IPS-18a (cell line): ENCODE data around the gene AIP.
"Not testable (repeated sequence)": the region's sequence is repeated elsewhere in the genome, so short reads cannot be mapped to it uniquely, and the experiment has no call there.

ENCODE experiments used
- H3K27ac ChIP-seq: one replicate; pipeline ENCODE4 v1.5.1; 2013; ENCODE audit warnings: low read length
- H3K27me3 ChIP-seq: one replicate; pipeline ENCODE4 v1.6.1; 2013; ENCODE audit warnings: mild to moderate bottlenecking, low read length; ENCODE audit not compliant: control insufficient read depth, insufficient read depth
- H3K36me3 ChIP-seq: one replicate; pipeline ENCODE4 v1.6.1; 2013; ENCODE audit warnings: low read depth, low read length; ENCODE audit not compliant: control insufficient read depth
- H3K4me1 ChIP-seq: one replicate; pipeline ENCODE4 v1.6.1; 2013; ENCODE audit warnings: low read depth, low read length; ENCODE audit not compliant: control insufficient read depth
- H3K4me3 ChIP-seq: one replicate; pipeline ENCODE4 v1.5.1; 2013; ENCODE audit warnings: low read length
- H3K9ac ChIP-seq: one replicate; pipeline ENCODE4 v1.6.1; 2013; ENCODE audit warnings: mild to moderate bottlenecking, low read length, moderate library complexity
- H3K9me3 ChIP-seq: one replicate; pipeline ENCODE4 v1.6.1; 2013; ENCODE audit warnings: low read depth, low read length; ENCODE audit not compliant: control insufficient read depth

The AIP gene

DNA sequence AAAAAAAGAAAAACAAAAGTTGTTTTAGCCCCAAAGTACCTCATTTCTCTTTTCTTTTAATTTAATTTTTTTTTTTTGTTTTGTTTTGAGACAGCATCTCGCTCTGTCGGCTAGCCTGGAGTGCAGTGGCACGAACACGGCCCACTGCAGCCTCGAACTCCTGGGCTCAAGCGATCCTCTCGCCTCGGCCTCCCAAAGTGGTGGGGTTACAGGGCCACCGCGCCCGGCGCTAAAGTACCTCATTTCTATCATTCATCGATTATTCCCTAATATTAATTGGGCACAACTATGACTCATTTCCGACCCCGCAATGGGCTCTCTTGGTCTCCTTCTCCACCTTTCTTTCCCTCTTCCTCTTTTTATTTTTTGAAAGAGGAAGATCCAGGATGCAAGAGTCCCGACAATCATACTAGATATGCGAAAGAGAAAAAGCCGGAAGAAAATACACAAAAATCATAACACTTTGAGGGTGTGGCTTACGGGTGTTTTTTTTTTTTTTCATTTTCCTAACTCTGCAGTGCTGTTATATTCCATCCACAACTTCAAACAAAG lies 475 bp upstream of the AIP start:
- H3K36me3 ChIP-seq, result no peaks in the 10 kb centered on the region
- H3K27me3 ChIP-seq, result peaks cover 13% of the 10 kb centered on the region
- H3K9ac ChIP-seq, result peak overlapping the region; percentile 22
- peak overlapping the region; percentile 67 for H3K4me3 ChIP-seq
- no peaks in the 10 kb centered on the region for H3K9me3 ChIP-seq
- no peaks in the 10 kb centered on the region for H3K4me1 ChIP-seq
- no peak overlapping the region for H3K27ac ChIP-seq

DNA sequence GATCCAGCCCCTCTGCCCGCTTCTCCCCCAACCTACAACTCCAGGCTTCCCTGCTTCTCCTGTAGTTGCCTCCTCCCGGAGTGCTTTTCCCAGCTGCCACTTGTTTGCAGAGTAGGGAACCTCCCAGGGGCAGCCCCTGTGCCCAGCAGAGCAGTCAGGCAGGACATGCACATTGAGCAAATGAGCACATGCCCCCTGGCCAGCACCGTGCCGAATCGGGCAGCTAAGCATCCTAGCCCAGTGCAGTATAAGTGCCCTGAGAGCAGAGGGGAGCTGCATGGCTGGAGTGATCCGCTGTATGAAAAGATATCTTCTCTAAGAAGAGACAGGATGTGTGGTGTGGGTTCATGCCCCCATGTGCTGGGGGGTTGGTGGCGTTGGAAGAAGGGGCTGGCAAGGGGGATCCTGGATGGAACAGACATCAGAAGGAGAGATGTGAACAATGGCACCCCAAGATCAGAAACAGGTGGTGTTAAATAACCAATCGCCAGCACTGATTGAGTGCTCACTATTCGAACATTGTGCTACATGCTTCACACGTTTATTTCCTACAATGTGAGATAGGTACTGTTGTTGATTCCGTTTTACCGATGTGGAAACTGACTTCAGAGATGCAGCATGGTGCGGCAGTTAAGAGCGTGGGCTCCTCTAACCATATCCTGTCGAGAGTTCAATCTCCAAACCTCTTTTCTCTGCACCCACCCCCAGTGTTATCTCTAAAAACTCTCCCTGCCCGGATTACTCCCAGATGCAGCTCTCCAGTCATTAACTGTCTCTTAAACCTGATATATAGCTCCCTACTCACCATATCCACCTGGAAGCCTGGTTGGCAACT lies 1.2 kb downstream of the AIP start:
- Histone ChIP-seq H3K4me1 (no peaks in the 10 kb centered on the region), H3K27ac (no peak overlapping the region), H3K9me3 (no peaks in the 10 kb centered on the region), H3K27me3 (peaks cover 13% of the 10 kb centered on the region), H3K36me3 (no peaks in the 10 kb centered on the region), H3K9ac (no peak overlapping the region), H3K4me3 (peak overlapping the region; percentile 67)

DNA sequence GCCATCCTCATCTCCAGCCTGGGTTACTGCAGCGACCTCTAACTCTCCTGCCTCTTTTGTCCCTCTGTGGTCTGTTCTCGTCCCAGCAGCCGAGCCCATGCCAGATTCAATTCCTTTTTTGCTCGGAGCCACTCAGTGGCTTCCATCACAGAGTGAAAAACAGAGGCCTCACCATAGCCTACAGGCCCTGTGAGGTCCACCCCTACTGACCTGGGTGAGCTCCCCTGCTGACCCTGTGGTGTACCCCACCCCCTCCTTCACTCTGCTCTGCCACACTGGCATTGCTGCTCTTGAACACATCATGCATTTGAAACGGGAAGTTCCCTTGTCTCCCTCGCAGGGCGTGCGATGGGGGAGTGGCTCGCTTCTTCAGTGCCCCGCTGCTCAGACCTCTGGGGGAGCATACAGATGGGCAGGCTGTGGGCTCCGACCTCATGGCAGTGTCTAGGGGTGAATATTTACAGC lies 2.1 kb downstream of the AIP start:
- no peak overlapping the region for H3K9ac ChIP-seq
- H3K27me3 ChIP-seq, result peaks cover 13% of the 10 kb centered on the region
- H3K36me3 ChIP-seq, result no peaks in the 10 kb centered on the region
- H3K27ac ChIP-seq, result no peak overlapping the region
- no peaks in the 10 kb centered on the region for H3K9me3 ChIP-seq
- no peak overlapping the region for H3K4me3 ChIP-seq
- no peaks in the 10 kb centered on the region for H3K4me1 ChIP-seq

DNA sequence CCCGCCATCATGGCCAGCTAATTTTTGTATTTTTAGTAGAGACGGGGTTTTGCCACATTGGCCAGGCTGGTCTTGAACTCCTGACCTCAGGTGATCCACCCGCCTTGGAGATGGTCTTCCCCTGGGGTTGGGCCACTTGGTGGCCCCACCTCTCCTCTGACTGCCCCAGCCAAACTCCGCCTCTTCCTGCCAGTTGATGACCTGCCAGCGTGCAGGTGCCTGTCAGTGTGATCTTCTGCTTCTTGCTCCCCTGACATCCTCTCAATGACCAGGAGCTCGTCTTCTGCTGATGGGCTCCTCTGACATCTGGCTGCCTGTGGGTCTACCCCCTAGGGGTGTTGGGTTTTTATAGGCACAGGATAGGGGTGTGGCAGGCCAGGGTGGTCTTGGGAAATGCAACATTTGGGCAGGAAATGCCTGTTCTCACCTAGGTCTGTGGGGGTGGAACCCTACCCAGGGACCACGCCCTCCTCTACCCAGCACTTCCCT lies 3.1 kb downstream of the AIP start:
- not testable (repeated sequence) for H3K4me3 ChIP-seq, H3K36me3 ChIP-seq, H3K9me3 ChIP-seq, H3K27ac ChIP-seq, H3K9ac ChIP-seq, H3K4me1 ChIP-seq
- H3K27me3 ChIP-seq, result peaks cover 13% of the 10 kb centered on the region

DNA sequence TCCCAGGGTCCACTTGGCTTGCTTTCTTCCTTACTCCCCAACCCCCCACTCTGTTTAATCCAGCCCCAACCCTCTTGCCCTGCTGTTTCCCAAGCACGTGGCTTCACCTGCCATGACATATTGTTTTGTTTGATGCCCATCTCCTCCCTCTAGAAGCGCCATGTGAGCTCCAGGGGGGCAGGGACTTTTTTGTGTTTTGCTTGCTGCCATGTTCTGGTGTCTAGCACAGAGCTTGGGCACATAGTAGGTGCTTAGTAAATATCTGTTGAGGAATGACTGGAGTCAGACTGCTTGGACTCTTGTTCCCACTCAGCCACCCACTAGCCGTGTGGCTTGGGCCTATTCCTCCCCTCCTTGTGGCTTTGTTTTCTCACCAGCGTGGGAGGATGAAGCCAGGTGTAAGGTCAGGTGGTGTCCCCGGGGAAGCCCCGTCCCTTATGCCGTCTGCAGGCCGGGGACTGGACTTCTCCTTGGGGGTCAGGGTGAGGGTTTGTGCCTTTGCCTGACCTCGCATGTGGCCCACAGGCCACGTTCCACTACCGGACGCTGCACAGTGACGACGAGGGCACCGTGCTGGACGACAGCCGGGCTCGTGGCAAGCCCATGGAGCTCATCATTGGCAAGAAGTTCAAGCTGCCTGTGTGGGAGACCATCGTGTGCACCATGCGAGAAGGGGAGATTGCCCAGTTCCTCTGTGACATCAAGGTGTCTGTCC lies 3.8 kb downstream of the AIP start:
- no peak overlapping the region for H3K27ac ChIP-seq
- no peaks in the 10 kb centered on the region for H3K4me1 ChIP-seq
- H3K9me3 ChIP-seq, result no peaks in the 10 kb centered on the region
- H3K9ac ChIP-seq, result no peak overlapping the region
- peaks cover 13% of the 10 kb centered on the region for H3K27me3 ChIP-seq
- peaks cover 4% of the 10 kb centered on the region for H3K36me3 ChIP-seq
- H3K4me3 ChIP-seq, result no peak overlapping the region

DNA sequence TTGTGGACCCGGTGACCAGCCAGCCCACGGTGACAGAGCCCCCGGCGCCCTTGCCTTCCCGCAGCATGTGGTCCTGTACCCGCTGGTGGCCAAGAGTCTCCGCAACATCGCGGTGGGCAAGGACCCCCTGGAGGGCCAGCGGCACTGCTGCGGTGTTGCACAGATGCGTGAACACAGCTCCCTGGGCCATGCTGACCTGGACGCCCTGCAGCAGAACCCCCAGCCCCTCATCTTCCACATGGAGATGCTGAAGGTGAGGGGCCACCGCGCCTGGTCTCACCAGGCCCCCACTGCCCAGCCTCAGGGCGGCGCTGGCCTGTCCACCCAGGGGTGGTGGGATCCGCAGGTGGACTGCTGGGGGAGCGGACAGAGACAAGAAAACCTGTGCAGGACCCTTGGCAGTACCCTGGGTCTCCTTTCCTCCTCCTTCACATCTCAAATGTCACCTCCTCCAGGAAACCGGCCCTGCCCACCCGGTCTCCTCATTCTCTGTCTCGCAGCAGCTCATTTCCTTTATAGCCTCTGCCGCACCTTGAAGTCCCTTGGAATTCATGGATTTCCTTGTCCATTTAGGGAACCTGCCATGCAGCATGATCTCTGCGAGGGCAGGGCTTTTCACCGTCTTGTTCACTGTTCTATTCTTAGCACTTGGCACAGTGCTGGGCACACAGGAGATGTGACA lies 6.5 kb downstream of the AIP start:
- Histone ChIP-seq H3K36me3 (peaks cover 13% of the 10 kb centered on the region), H3K4me3 (no peak overlapping the region), H3K27me3 (peaks cover 2% of the 10 kb centered on the region), H3K9ac (no peak overlapping the region), H3K9me3 (no peaks in the 10 kb centered on the region), H3K27ac (no peak overlapping the region), H3K4me1 (no peaks in the 10 kb centered on the region)

DNA sequence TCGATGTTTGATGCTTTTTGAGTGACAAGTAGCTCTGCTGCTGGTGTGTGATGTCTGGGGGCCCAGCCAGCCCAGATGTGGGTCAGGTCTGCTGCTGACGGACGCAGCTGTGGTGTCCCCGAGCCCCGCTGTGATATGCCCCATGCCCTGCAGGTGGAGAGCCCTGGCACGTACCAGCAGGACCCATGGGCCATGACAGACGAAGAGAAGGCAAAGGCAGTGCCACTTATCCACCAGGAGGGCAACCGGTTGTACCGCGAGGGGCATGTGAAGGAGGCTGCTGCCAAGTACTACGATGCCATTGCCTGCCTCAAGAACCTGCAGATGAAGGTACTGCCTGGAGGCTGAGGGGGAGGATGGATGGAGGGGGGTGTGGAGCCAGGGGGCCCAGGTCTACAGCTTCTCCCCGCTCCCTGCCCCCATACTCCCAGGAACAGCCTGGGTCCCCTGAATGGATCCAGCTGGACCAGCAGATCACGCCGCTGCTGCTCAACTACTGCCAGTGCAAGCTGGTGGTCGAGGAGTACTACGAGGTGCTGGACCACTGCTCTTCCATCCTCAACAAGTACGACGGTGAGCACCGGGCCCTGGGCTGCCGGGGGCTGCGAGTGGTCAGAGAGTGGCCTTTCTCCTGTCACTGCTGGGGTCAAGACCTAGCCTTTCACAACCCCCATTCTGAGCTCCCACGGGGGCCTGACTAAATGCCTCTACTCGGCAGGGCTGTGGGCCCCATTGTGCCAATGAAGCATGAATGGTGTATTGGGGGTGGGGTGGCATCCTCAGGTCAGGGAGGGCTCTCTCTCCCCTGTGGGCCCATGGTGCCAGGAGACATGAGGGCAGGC lies 7.3 kb downstream of the AIP start:
- Histone ChIP-seq H3K4me1 (no peaks in the 10 kb centered on the region), H3K36me3 (peaks cover 13% of the 10 kb centered on the region), H3K9ac (no peak overlapping the region), H3K4me3 (no peak overlapping the region), H3K27ac (no peak overlapping the region), H3K9me3 (no peaks in the 10 kb centered on the region), H3K27me3 (no peaks in the 10 kb centered on the region)

DNA sequence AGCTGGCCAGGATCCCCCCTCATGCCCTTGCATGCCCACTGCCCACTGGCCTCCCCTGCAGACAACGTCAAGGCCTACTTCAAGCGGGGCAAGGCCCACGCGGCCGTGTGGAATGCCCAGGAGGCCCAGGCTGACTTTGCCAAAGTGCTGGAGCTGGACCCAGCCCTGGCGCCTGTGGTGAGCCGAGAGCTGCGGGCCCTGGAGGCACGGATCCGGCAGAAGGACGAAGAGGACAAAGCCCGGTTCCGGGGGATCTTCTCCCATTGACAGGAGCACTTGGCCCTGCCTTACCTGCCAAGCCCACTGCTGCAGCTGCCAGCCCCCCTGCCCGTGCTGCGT lies 7.9 kb downstream of the AIP start:
- H3K9me3 ChIP-seq, result no peaks in the 10 kb centered on the region
- no peak overlapping the region for H3K27ac ChIP-seq
- H3K4me1 ChIP-seq, result no peaks in the 10 kb centered on the region
- H3K27me3 ChIP-seq, result no peaks in the 10 kb centered on the region
- H3K9ac ChIP-seq, result no peak overlapping the region
- H3K4me3 ChIP-seq, result no peak overlapping the region
- peaks cover 13% of the 10 kb centered on the region for H3K36me3 ChIP-seq

DNA sequence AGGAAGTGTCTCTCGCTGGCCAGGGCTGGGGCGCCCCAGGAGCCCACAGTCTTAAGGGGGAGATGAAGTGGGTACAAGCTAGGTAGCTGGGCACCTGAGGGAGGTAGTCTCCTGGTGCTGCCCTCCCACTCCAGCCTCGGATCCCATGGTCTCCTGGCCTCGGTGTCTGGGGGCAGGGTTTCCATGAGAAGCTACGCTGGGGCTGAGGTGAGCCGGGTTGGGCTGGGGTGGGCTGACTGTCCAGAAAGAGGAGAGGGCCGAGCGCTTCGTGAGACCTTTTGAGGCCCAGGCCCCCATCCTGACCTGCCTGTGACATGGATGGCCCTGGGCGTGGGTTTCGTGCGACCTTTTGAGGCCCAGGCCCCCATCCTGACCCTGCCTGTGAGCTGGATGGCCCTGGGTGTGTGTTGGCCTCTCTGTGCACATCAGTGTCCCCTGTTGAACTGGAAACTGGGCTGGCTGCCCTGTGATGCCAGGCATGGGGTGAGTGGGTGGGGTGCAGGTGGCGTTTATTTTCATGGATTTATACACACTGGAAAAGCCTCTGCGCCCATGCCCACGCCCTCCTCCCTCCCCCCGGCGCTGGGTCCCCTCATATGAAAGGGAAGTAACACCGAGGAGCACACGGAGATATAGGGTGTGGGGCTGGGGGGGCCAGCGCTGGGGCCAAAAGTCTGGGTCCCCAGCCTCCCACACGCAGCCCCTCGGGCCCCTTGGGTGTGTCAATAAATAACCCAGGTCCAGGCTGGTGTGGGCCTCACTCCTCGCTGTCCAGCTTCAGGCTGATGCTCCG lies 8.6 kb downstream of the AIP start:
- Histone ChIP-seq H3K27me3 (no peaks in the 10 kb centered on the region), H3K4me1 (no peaks in the 10 kb centered on the region), H3K4me3 (no peak overlapping the region), H3K36me3 (peaks cover 13% of the 10 kb centered on the region), H3K27ac (no peak overlapping the region), H3K9ac (no peak overlapping the region), H3K9me3 (no peaks in the 10 kb centered on the region)

DNA sequence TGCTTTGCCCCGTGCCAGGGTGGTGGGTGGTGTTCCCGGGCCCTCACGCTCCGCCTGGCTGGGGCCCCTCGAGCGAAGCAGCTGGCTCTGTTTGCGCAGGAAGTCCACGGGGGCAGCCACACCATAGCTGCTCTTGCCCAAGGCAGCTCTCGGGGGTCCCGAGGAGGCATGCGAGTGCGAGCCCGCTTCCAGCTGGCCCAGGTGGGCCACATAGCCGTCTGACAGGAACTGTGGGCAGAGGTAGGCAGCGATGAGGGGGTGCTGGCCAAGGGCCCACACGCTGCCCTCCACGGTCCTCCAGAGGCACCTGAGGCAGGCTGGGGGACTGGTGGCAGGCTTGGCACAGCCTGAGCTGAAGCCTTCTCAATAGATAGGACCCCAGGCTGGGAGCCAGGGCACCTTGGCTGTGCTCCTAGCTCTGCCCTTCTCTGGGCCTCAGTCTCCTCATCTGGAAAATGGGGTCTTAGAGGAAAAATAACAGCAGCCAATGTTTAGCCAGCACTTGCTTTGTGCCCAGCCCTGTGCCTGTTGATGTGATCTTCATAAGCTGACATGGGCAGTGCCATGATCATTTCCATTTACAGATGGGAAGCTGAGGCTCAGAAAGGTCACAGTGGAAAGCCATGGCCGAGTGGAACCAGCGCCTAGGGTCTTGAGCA lies 9.4 kb downstream of the AIP start:
- no peak overlapping the region for H3K9ac ChIP-seq
- peaks cover 13% of the 10 kb centered on the region for H3K36me3 ChIP-seq
- H3K27me3 ChIP-seq, result no peaks in the 10 kb centered on the region
- no peaks in the 10 kb centered on the region for H3K4me1 ChIP-seq
- H3K9me3 ChIP-seq, result no peaks in the 10 kb centered on the region
- no peak overlapping the region for H3K4me3 ChIP-seq
- no peak overlapping the region for H3K27ac ChIP-seq
